GM23338 (cell line): ENCODE measurements around the gene RAB17. TPM values are rescaled to one million over a fixed set of nuclear protein-coding genes. Genes with fewer than 3 reads are reported as not detected.

ENCODE experiments used
- ATAC-seq: fragments of 200-7000 bp; cut with Tn5 transposase; 3 replicates; pipeline ENCODE4 v1.9.1; 2020
- DNase-seq: peaks from one replicate; pipeline ENCODE4 v3.0.0-alpha.2; 2015; ENCODE audit warnings: low spot score
- H2AFZ ChIP-seq: fragments of 200-600 bp; sonication (generic); 2 replicates; pipeline ENCODE4 v1.8.0; 2016; ENCODE audit warnings: antibody characterized with exemption, mild to moderate bottlenecking, moderate library complexity
- H3F3A ChIP-seq: fragments of 200-600 bp; sonication (generic); replicated peaks from 2 replicates; pipeline ENCODE4 v1.8.0; 2017; ENCODE audit warnings: antibody characterized with exemption, mixed run types, low read depth
- H3K27ac ChIP-seq: fragments of 200-600 bp; sonication (generic); 2 replicates; pipeline ENCODE4 v1.6.1; 2016; ENCODE audit warnings: low read depth
- H3K27me3 ChIP-seq: fragments of 200-600 bp; sonication (generic); 2 replicates; pipeline ENCODE4 v1.8.0; 2016; ENCODE audit warnings: mild to moderate bottlenecking, mixed run types, moderate library complexity; ENCODE audit not compliant: insufficient read depth
- H3K36me3 ChIP-seq: fragments of 200-600 bp; sonication (generic); 2 replicates; pipeline ENCODE4 v1.8.0; 2016; ENCODE audit warnings: mild to moderate bottlenecking; ENCODE audit not compliant: insufficient read depth
- H3K4me1 ChIP-seq: fragments of 200-600 bp; sonication (generic); 2 replicates; pipeline ENCODE4 v1.8.0; 2016; ENCODE audit warnings: mild to moderate bottlenecking, moderate library complexity; ENCODE audit not compliant: insufficient read depth
- H3K4me2 ChIP-seq: fragments of 200-600 bp; sonication (generic); 2 replicates; pipeline ENCODE4 v1.7.1; 2017; ENCODE audit warnings: mixed run types
- H3K4me3 ChIP-seq: fragments of 200-600 bp; sonication (generic); 2 replicates; pipeline ENCODE4 v1.6.1; 2016; ENCODE audit warnings: mixed run types
- H3K79me2 ChIP-seq: fragments of 200-600 bp; sonication (generic); replicated peaks from 2 replicates; pipeline ENCODE4 v1.8.0; 2017; ENCODE audit warnings: mild to moderate bottlenecking; ENCODE audit not compliant: insufficient read depth
- H3K9me2 ChIP-seq: fragments of 200-600 bp; sonication (generic); 2 replicates; pipeline ENCODE4 v1.8.0; 2017; ENCODE audit not compliant: insufficient read depth
- H4K20me1 ChIP-seq: fragments of 200-600 bp; sonication (generic); replicated peaks from 2 replicates; pipeline ENCODE4 v1.8.0; 2017; ENCODE audit warnings: mild to moderate bottlenecking; ENCODE audit not compliant: insufficient read depth
- H3K27ac Mint-ChIP-seq: 2 replicates; pipeline ENCODE4 v1.8.0; 2020; ENCODE audit warnings: inconsistent platforms, mild to moderate bottlenecking, moderate library complexity, mixed read lengths
- H3K27me3 Mint-ChIP-seq: 3 replicates; pipeline ENCODE4 v1.8.0; 2022; ENCODE audit warnings: low read depth, mild to moderate bottlenecking, moderate library complexity, mixed read lengths, inconsistent platforms; ENCODE audit not compliant: insufficient read depth, poor library complexity
- H3K36me3 Mint-ChIP-seq: 3 replicates; pipeline ENCODE4 v1.8.0; 2021; ENCODE audit warnings: low read depth, mild to moderate bottlenecking, inconsistent platforms, moderate library complexity, mixed read lengths
- H3K4me1 Mint-ChIP-seq: 3 replicates; pipeline ENCODE4 v1.8.0; 2020; ENCODE audit warnings: mild to moderate bottlenecking, inconsistent platforms, mixed read lengths
- H3K4me3 Mint-ChIP-seq: 3 replicates; pipeline ENCODE4 v1.8.0; 2021; ENCODE audit warnings: moderate library complexity, mild to moderate bottlenecking, inconsistent platforms, mixed read lengths
- H3K9me3 Mint-ChIP-seq: 3 replicates; pipeline ENCODE4 v1.8.0; 2020; ENCODE audit warnings: moderate library complexity, mild to moderate bottlenecking, inconsistent platforms, mixed read lengths
- polyA plus RNA-seq: library from polyadenylated mRNA; unstranded; fragments of >200 nt; fragmentation: Nextera tagmentation; extraction: Ambion mirVana; gene quantifications from 2 replicates; pipeline ENCODE4 v1.2.1, GENCODE V29; 2016
- total RNA-seq: library from RNA; depleted of rRNA; stranded (reverse); fragments of >200 nt; shearing (Covaris generic); gene quantifications from 2 replicates; pipeline ENCODE4 v1.2.3, GENCODE V29; 2014
- TF ChIP-seq, protein P1 (sequence below), 2 experiments: fragments of 200-600 bp in 1 of 2; sonication (generic) in 1 of 2; conservative IDR thresholded peaks; 2 replicates each; pipeline versions ENCODE4 v1.5.1 to v1.6.1; 2016 to 2017; ENCODE audit warnings: antibody characterized with exemption in 2 of 2, low read depth in 2 of 2, mild to moderate bottlenecking in 2 of 2, moderate library complexity in 1 of 2
- TF ChIP-seq, protein P2 (sequence below): IDR thresholded peaks from one replicate; pipeline ENCODE4 v1.6.1; 2018; ENCODE audit warnings: antibody characterized with exemption; ENCODE audit not compliant: unreplicated experiment
- TF ChIP-seq, protein P3 (sequence below): fragments of 250-450 bp; sonication (Bioruptor Pico); IDR thresholded peaks from 2 replicates; pipeline ENCODE4 v1.5.0; 2020; ENCODE audit warnings: mild to moderate bottlenecking, moderate library complexity

RAB17 gene
- total and polyA plus RNA-seq, 2 experiments from 2014 or later: 22.4 to 26.9 TPM

DNA sequence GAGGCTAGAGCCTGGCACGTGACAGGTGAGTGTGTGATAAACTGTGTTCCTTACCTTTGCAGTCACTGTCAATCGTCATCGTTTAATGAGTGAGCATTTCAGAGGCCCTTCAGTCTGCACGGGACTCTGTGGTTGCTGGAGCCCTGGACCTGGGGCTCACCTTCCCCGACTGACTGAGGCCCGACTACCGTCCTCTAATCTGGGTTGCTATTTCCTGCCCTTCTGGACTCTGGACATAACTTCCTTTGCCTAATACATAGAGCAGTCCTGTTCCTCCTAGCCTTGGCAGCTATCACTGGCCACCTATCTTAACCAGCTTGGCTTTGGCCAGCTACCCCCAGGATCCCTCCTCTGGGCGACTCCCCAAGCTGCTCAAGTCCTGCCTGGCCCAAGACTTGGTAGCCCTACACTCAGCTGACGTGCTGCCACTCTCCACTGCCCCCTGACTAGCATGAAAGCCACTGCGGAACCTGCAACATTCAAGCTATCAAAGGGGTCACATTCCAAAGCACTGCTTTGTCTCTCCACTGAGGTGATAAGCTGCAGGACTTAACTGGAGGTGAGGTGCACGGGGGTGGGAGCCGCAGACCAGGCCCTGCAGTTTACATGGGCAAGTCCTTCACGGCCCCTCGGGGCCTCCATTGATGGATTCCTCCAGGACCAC lies 11.1 kb upstream of the RAB17 start:
- Histone ChIP-seq H4K20me1 (no peaks in the 10 kb centered on the region), H3K27me3 (no peaks in the 10 kb centered on the region), H3K4me1 (peaks cover 24% of the 10 kb centered on the region), H3K4me3 (no peak overlapping the region), H3K79me2 (no peaks in the 10 kb centered on the region), H3K4me2 (peak overlapping the region; percentile 48; the same call in 1 of the 2 replicates), H3K9me2 (0 out of 2 replicates have a peak, but pooled peaks cover 4% of the 10 kb centered on the region), H3K36me3 (no peaks in the 10 kb centered on the region), H3F3A (peaks cover 2% of the 10 kb centered on the region; the same call in 1 of the 2 replicates), H2AFZ (peak overlapping the region; percentile 66; the same call in 1 of the 2 replicates), H3K27ac (no peak overlapping the region)
- ATAC-seq (peak; percentile 81), DNase-seq (peak; percentile 75)
- Mint-ChIP-seq H3K27me3 (peaks cover 32% of the 10 kb centered on the region), H3K9me3 (peaks cover 16% of the 10 kb centered on the region), H3K4me3 (no peak overlapping the region), H3K27ac (no peak overlapping the region), H3K36me3 (peaks cover 10% of the 10 kb centered on the region), H3K4me1 (peaks cover 56% of the 10 kb centered on the region)
- TF ChIP-seq, protein P1, sequence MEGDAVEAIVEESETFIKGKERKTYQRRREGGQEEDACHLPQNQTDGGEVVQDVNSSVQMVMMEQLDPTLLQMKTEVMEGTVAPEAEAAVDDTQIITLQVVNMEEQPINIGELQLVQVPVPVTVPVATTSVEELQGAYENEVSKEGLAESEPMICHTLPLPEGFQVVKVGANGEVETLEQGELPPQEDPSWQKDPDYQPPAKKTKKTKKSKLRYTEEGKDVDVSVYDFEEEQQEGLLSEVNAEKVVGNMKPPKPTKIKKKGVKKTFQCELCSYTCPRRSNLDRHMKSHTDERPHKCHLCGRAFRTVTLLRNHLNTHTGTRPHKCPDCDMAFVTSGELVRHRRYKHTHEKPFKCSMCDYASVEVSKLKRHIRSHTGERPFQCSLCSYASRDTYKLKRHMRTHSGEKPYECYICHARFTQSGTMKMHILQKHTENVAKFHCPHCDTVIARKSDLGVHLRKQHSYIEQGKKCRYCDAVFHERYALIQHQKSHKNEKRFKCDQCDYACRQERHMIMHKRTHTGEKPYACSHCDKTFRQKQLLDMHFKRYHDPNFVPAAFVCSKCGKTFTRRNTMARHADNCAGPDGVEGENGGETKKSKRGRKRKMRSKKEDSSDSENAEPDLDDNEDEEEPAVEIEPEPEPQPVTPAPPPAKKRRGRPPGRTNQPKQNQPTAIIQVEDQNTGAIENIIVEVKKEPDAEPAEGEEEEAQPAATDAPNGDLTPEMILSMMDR (conservative IDR thresholded peaks at IDR 0.05; ENCODE audit: low read depth in 2 of 2): peak; percentile 45
- TF ChIP-seq, protein P2, sequence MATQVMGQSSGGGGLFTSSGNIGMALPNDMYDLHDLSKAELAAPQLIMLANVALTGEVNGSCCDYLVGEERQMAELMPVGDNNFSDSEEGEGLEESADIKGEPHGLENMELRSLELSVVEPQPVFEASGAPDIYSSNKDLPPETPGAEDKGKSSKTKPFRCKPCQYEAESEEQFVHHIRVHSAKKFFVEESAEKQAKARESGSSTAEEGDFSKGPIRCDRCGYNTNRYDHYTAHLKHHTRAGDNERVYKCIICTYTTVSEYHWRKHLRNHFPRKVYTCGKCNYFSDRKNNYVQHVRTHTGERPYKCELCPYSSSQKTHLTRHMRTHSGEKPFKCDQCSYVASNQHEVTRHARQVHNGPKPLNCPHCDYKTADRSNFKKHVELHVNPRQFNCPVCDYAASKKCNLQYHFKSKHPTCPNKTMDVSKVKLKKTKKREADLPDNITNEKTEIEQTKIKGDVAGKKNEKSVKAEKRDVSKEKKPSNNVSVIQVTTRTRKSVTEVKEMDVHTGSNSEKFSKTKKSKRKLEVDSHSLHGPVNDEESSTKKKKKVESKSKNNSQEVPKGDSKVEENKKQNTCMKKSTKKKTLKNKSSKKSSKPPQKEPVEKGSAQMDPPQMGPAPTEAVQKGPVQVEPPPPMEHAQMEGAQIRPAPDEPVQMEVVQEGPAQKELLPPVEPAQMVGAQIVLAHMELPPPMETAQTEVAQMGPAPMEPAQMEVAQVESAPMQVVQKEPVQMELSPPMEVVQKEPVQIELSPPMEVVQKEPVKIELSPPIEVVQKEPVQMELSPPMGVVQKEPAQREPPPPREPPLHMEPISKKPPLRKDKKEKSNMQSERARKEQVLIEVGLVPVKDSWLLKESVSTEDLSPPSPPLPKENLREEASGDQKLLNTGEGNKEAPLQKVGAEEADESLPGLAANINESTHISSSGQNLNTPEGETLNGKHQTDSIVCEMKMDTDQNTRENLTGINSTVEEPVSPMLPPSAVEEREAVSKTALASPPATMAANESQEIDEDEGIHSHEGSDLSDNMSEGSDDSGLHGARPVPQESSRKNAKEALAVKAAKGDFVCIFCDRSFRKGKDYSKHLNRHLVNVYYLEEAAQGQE: no peak
- TF ChIP-seq, protein P3, sequence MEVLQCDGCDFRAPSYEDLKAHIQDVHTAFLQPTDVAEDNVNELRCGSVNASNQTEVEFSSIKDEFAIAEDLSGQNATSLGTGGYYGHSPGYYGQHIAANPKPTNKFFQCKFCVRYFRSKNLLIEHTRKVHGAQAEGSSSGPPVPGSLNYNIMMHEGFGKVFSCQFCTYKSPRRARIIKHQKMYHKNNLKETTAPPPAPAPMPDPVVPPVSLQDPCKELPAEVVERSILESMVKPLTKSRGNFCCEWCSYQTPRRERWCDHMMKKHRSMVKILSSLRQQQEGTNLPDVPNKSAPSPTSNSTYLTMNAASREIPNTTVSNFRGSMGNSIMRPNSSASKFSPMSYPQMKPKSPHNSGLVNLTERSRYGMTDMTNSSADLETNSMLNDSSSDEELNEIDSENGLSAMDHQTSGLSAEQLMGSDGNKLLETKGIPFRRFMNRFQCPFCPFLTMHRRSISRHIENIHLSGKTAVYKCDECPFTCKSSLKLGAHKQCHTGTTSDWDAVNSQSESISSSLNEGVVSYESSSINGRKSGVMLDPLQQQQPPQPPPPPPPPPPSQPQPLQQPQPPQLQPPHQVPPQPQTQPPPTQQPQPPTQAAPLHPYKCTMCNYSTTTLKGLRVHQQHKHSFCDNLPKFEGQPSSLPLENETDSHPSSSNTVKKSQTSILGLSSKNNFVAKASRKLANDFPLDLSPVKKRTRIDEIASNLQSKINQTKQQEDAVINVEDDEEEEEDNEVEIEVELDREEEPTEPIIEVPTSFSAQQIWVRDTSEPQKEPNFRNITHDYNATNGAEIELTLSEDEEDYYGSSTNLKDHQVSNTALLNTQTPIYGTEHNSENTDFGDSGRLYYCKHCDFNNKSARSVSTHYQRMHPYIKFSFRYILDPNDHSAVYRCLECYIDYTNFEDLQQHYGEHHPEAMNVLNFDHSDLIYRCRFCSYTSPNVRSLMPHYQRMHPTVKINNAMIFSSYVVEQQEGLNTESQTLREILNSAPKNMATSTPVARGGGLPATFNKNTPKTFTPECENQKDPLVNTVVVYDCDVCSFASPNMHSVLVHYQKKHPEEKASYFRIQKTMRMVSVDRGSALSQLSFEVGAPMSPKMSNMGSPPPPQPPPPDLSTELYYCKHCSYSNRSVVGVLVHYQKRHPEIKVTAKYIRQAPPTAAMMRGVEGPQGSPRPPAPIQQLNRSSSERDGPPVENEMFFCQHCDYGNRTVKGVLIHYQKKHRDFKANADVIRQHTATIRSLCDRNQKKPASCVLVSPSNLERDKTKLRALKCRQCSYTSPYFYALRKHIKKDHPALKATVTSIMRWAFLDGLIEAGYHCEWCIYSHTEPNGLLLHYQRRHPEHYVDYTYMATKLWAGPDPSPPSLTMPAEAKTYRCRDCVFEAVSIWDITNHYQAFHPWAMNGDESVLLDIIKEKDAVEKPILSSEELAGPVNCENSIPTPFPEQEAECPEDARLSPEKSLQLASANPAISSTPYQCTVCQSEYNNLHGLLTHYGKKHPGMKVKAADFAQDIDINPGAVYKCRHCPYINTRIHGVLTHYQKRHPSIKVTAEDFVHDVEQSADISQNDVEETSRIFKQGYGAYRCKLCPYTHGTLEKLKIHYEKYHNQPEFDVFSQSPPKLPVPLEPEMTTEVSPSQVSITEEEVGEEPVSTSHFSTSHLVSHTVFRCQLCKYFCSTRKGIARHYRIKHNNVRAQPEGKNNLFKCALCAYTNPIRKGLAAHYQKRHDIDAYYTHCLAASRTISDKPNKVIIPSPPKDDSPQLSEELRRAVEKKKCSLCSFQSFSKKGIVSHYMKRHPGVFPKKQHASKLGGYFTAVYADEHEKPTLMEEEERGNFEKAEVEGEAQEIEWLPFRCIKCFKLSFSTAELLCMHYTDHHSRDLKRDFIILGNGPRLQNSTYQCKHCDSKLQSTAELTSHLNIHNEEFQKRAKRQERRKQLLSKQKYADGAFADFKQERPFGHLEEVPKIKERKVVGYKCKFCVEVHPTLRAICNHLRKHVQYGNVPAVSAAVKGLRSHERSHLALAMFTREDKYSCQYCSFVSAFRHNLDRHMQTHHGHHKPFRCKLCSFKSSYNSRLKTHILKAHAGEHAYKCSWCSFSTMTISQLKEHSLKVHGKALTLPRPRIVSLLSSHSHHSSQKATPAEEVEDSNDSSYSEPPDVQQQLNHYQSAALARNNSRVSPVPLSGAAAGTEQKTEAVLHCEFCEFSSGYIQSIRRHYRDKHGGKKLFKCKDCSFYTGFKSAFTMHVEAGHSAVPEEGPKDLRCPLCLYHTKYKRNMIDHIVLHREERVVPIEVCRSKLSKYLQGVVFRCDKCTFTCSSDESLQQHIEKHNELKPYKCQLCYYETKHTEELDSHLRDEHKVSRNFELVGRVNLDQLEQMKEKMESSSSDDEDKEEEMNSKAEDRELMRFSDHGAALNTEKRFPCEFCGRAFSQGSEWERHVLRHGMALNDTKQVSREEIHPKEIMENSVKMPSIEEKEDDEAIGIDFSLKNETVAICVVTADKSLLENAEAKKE (CRISPR knock-in tag): peak; percentile 6; the same call in 1 of the 2 replicates
